Panc1 (cell line): ENCODE data around the gene ZDHHC14. TPM values are rescaled to one million over a fixed set of nuclear protein-coding genes. Genes with fewer than 3 reads are reported as not detected.

Experiments
- ATAC-seq: fragments of 200-7000 bp; cut with Tn5 transposase; 2 replicates; pipeline ENCODE4 v1.9.1; 2020; ENCODE audit warnings: mild to moderate bottlenecking, moderate library complexity
- BruUV-seq: library from RNA; stranded (reverse); fragments of 400-500 nt; replicated peaks from 2 replicates; lab custom pipeline; 2021; lab: Mats Ljungman, UMichigan
- CTCF ChIA-PET: fragments of 300-600 bp; sonication (Branson Sonifier 250); formaldehyde crosslinking; loops from one replicate; lab custom pipeline; 2022; ENCODE audit warnings: antibody characterized with exemption; lab: Charles Lee
- POLR2A ChIA-PET: fragments of 300-600 bp; sonication (Branson Sonifier 250); formaldehyde crosslinking; loops from one replicate; lab custom pipeline; 2022; ENCODE audit warnings: antibody characterized with exemption; lab: Charles Lee
- DNase-seq: peaks from one replicate; pipeline ENCODE4 v3.0.0-alpha.2; 2010; ENCODE audit warnings: low read depth, low spot score
- H3K27ac ChIP-seq: 2 replicates; pipeline ENCODE4 v1.5.1; 2011; ENCODE audit warnings: mild to moderate bottlenecking, low read length, inconsistent platforms
- H3K27me3 ChIP-seq: fragments of 200-500 bp; sonication (Bioruptor generic); 2 replicates; pipeline ENCODE4 v1.6.0; 2014; ENCODE audit warnings: low read length, inconsistent platforms; ENCODE audit not compliant: control insufficient read depth, insufficient read depth
- H3K36me3 ChIP-seq: fragments of 200-500 bp; sonication (Bioruptor generic); 2 replicates; pipeline ENCODE4 v1.5.1; 2014; ENCODE audit warnings: inconsistent platforms, mild to moderate bottlenecking, low read length, moderate library complexity; ENCODE audit not compliant: control insufficient read depth, insufficient read depth
- H3K4me1 ChIP-seq: 2 replicates; pipeline ENCODE4 v1.5.1; 2011; ENCODE audit warnings: inconsistent platforms, mild to moderate bottlenecking, low read length, moderate library complexity; ENCODE audit not compliant: control insufficient read depth, insufficient read depth
- H3K4me3 ChIP-seq, 2 experiments: 2 replicates each; pipeline ENCODE4 v1.5.1; 2011 to 2012; ENCODE audit warnings: low read depth in 2 of 2, low read length in 2 of 2, mild to moderate bottlenecking in 2 of 2, inconsistent platforms in 1 of 2, moderate library complexity in 1 of 2
- H3K9me3 ChIP-seq: fragments of 200-500 bp; sonication (Bioruptor generic); 2 replicates; pipeline ENCODE4 v1.5.1; 2014; ENCODE audit warnings: low read depth, mild to moderate bottlenecking, inconsistent platforms, low read length, moderate library complexity; ENCODE audit not compliant: control insufficient read depth, insufficient read depth
- CTCF ChIP-seq: fragments of 450-650 bp; IDR thresholded peaks from 2 replicates; pipeline ENCODE4 v1.5.1; 2017; ENCODE audit warnings: mild to moderate bottlenecking
- POLR2AphosphoS5 ChIP-seq: IDR thresholded peaks from 2 replicates; pipeline ENCODE4 v1.6.1; 2012; ENCODE audit warnings: mild to moderate bottlenecking, low read depth, low read length, moderate library complexity
- REST ChIP-seq, 2 experiments: IDR thresholded peaks; 2 replicates each; pipeline ENCODE4 v1.6.1; 2011 to 2012; ENCODE audit warnings: low read depth in 2 of 2, control low read depth in 1 of 2, low read length in 1 of 2, mild to moderate bottlenecking in 1 of 2, moderate library complexity in 1 of 2; ENCODE audit not compliant: insufficient read depth in 1 of 2
- SIN3A ChIP-seq: IDR thresholded peaks from 2 replicates; pipeline ENCODE4 v1.6.1; 2012; ENCODE audit warnings: low read depth, mild to moderate bottlenecking, low read length, moderate library complexity, borderline replicate concordance; ENCODE audit not compliant: insufficient read depth
- TCF7L2 ChIP-seq: IDR thresholded peaks from 2 replicates; pipeline ENCODE4 v1.6.1; 2011; ENCODE audit warnings: mild to moderate bottlenecking, low read depth, low read length, inconsistent platforms
- in situ Hi-C: cut with HindIII; loops from 2 replicates; pipeline ENCODE4 v1.10.0; 2016; ENCODE audit warnings: low sequenced_read_pairs, low pct_unique_long_range_greater_than_20kb
- intact Hi-C: fragments of 100-400 bp; cut with micrococcal nuclease; formaldehyde crosslinking; loops from one replicate; pipeline ENCODE4 v1.10.0; 2022; ENCODE audit not compliant: unreplicated experiment
- total RNA-seq: library from RNA; stranded (reverse); gene quantifications from one replicate; pipeline ENCODE4 v1.2.1, GENCODE V29; 2021; ENCODE audit not compliant: unreplicated experiment

Gene ZDHHC14
- total RNA-seq, 1 experiment from 2014 or later = 19.9 TPM

- no peaks in the 10 kb centered on the region for H3K4me1 ChIP-seq
- H3K9me3 ChIP-seq = no peaks in the 10 kb centered on the region
- no peak overlapping the region for H3K27ac ChIP-seq
- no peak overlapping the region for H3K4me3 ChIP-seq
- no peak for DNase-seq
- TF ChIP-seq SIN3A = no peak
- no peak for TF ChIP-seq REST (IDR thresholded peaks at IDR 0.05; ENCODE audit: insufficient read depth in 1 of 2, low read depth in 2 of 2, low read length in 1 of 2)
- TF ChIP-seq CTCF = no peak
- no peak for TF ChIP-seq TCF7L2
- no peak for TF ChIP-seq POLR2AphosphoS5
- in situ Hi-C loops = no loop called here
- ChIA-PET POLR2A (no interaction called here), CTCF (no interaction called here)
- no peaks in the 10 kb centered on the region for H3K27me3 ChIP-seq
- intact Hi-C loops = no loop called here
- ATAC-seq = no peak
- no TSS peak for BruUV-seq
- H3K36me3 ChIP-seq = no peaks in the 10 kb centered on the region
Measured at GRCh38 chr6:157562997-157563396, 182.0 kb downstream of the ZDHHC14 start.

GRCh38 chr6:157563611-157564284, 182.8 kb downstream of the ZDHHC14 start:
- H3K27ac ChIP-seq = no peak overlapping the region
- DNase-seq (no peak), ATAC-seq (no peak)
- 0 out of 2 replicates have a peak, but pooled peaks cover 1% of the 10 kb centered on the region for H3K9me3 ChIP-seq
- CTCF ChIA-PET = no interaction called here
- intact Hi-C loops (no loop called here), in situ Hi-C loops (no loop called here)
- POLR2A ChIA-PET = no interaction called here
- TF ChIP-seq POLR2AphosphoS5 (no peak), CTCF (no peak)
- no peaks in the 10 kb centered on the region for H3K4me1 ChIP-seq
- no TSS peak for BruUV-seq
- no peak overlapping the region for H3K4me3 ChIP-seq
- H3K27me3 ChIP-seq = no peaks in the 10 kb centered on the region
- H3K36me3 ChIP-seq = no peaks in the 10 kb centered on the region
